H1 (cell line): ENCODE results near the gene HNRNPK. TPM values are rescaled to one million over a fixed set of nuclear protein-coding genes. Genes with fewer than 3 reads are reported as not detected.

Experiments used
- CTCF ChIA-PET: fragments of 300-600 bp; sonication (Branson Sonifier 250); formaldehyde crosslinking; loops from one replicate; lab custom pipeline; 2021; ENCODE audit not compliant: partially characterized antibody; lab: Charles Lee
- POLR2A ChIA-PET: fragments of 300-600 bp; sonication (Branson Sonifier 250); formaldehyde crosslinking; loops from one replicate; lab custom pipeline; 2021; ENCODE audit warnings: inconsistent platforms; ENCODE audit not compliant: partially characterized antibody; lab: Charles Lee
- DNase-seq, 2 experiments: peaks; one replicate each; pipeline versions ENCODE4 v3.0.0 to v3.0.0-alpha.2; 2010 to 2022; ENCODE audit warnings: low spot score in 2 of 2, low read depth in 1 of 2, mixed read lengths in 1 of 2
- FAIRE-seq: peaks from 2 replicates; lab custom pipeline; 2011; peaks lifted over from hg19 to GRCh38; lab: Jason Lieb, UNC
- H2AFZ ChIP-seq: 2 replicates; pipeline ENCODE4 v1.8.1; 2012; ENCODE audit warnings: low read length, inconsistent platforms
- H2AK5ac ChIP-seq: 2 replicates; pipeline ENCODE4 v1.6.1; 2013; ENCODE audit warnings: low read depth, low read length
- H2BK120ac ChIP-seq: replicated peaks from 2 replicates; pipeline ENCODE3; 2013; ENCODE audit warnings: low read depth, low read length, inconsistent platforms
- H2BK12ac ChIP-seq: 2 replicates; pipeline ENCODE4 v1.6.1; 2013; ENCODE audit warnings: low read depth, low read length
- H2BK15ac ChIP-seq: 2 replicates; pipeline ENCODE4 v1.6.1; 2013; ENCODE audit warnings: low read length
- H2BK20ac ChIP-seq: 2 replicates; pipeline ENCODE4 v1.6.1; 2013; ENCODE audit warnings: low read length
- H2BK5ac ChIP-seq: 2 replicates; pipeline ENCODE4 v1.6.1; 2013; ENCODE audit warnings: low read depth, low read length
- H3K14ac ChIP-seq: 2 replicates; pipeline ENCODE4 v1.6.1; 2013; ENCODE audit warnings: inconsistent platforms; ENCODE audit not compliant: insufficient read length
- H3K18ac ChIP-seq: 2 replicates; pipeline ENCODE4 v1.6.1; 2013; ENCODE audit warnings: low read length; ENCODE audit errors: extremely low read depth
- H3K23ac ChIP-seq: 2 replicates; pipeline ENCODE4 v1.6.1; 2013; ENCODE audit warnings: inconsistent platforms; ENCODE audit not compliant: insufficient read length
- H3K23me2 ChIP-seq: 2 replicates; pipeline ENCODE4 v1.6.1; 2013; ENCODE audit warnings: low read depth, low read length
- H3K27ac ChIP-seq: 2 replicates; pipeline ENCODE4 v1.6.1; 2011; ENCODE audit warnings: low read depth, low read length, inconsistent platforms
- H3K27me3 ChIP-seq, 4 experiments: replicated peaks in 1 of 4; 1 replicate in 1 of 4; 2 replicates in 3 of 4; pipeline versions ENCODE4 v1.6.1 to v1.8.1; 2011 to 2013; ENCODE audit warnings: low read length in 3 of 4, mild to moderate bottlenecking in 3 of 4, inconsistent platforms in 2 of 4, mixed read lengths in 2 of 4, moderate library complexity in 1 of 4; ENCODE audit not compliant: control insufficient read depth in 3 of 4, insufficient read depth in 3 of 4; ENCODE audit errors: extremely low read depth in 1 of 4
- H3K36me3 ChIP-seq, 4 experiments: 2 replicates each; pipeline versions ENCODE4 v1.6.1 to v1.8.1; 2011 to 2013; ENCODE audit warnings: mild to moderate bottlenecking in 4 of 4, low read length in 3 of 4, moderate library complexity in 2 of 4, control low read depth in 1 of 4, inconsistent platforms in 1 of 4; ENCODE audit not compliant: insufficient read depth in 4 of 4, control insufficient read depth in 2 of 4
- H3K4ac ChIP-seq: replicated peaks from 2 replicates; pipeline ENCODE3; 2013; ENCODE audit warnings: low read length, low read depth, mixed read lengths, inconsistent platforms; ENCODE audit not compliant: insufficient read length
- H3K4me1 ChIP-seq, 4 experiments: replicated peaks in 1 of 4; 1 replicate in 1 of 4; 2 replicates in 3 of 4; pipeline versions ENCODE4 v1.6.1 to v1.8.1; 2011 to 2013; ENCODE audit warnings: low read length in 3 of 4, inconsistent platforms in 2 of 4, mixed read lengths in 1 of 4; ENCODE audit not compliant: insufficient read depth in 4 of 4, control insufficient read depth in 3 of 4
- H3K4me2 ChIP-seq, 2 experiments: 2 replicates each; pipeline versions ENCODE4 v1.6.1 to v1.8.1; 2011 to 2013; ENCODE audit warnings: low read depth in 2 of 2, low read length in 2 of 2, control low read depth in 1 of 2, inconsistent platforms in 1 of 2, mild to moderate bottlenecking in 1 of 2; ENCODE audit not compliant: insufficient read depth in 1 of 2
- H3K4me3 ChIP-seq, 4 experiments: fragments of 200-600, 300-600 bp in 1 of 4; sonication (generic), shearing (Covaris generic), sonication (Bioruptor Twin) in 1 of 4; 2 replicates each; pipeline versions ENCODE4 v1.5.1 to v1.8.1; 2011 to 2016; ENCODE audit warnings: low read length in 4 of 4, low read depth in 3 of 4, control low read depth in 2 of 4, inconsistent platforms in 2 of 4, mild to moderate bottlenecking in 2 of 4, mixed read lengths in 1 of 4, moderate library complexity in 1 of 4; ENCODE audit not compliant: insufficient read depth in 2 of 4; ENCODE audit errors: extremely low read depth in 1 of 4
- H3K56ac ChIP-seq: replicated peaks from 2 replicates; pipeline ENCODE3; 2013; ENCODE audit warnings: low read depth, mild to moderate bottlenecking, mixed read lengths, low read length, inconsistent platforms; ENCODE audit not compliant: insufficient read length
- H3K79me1 ChIP-seq: 2 replicates; pipeline ENCODE4 v1.6.1; 2013; ENCODE audit warnings: low read depth, low read length, control low read depth
- H3K79me2 ChIP-seq, 2 experiments: 2 replicates each; pipeline versions ENCODE4 v1.6.1 to v1.8.1; 2012 to 2013; ENCODE audit warnings: low read length in 2 of 2, mild to moderate bottlenecking in 2 of 2, inconsistent platforms in 1 of 2; ENCODE audit not compliant: insufficient read depth in 2 of 2, control insufficient read depth in 1 of 2
- H3K9ac ChIP-seq, 4 experiments: replicated peaks in 1 of 4; 1 replicate in 1 of 4; 2 replicates in 3 of 4; pipeline versions ENCODE4 v1.6.1 to v1.8.1; 2011 to 2013; ENCODE audit warnings: low read depth in 3 of 4, low read length in 3 of 4, control low read depth in 2 of 4, mild to moderate bottlenecking in 2 of 4, moderate library complexity in 2 of 4, inconsistent platforms in 1 of 4; ENCODE audit errors: extremely low read depth in 1 of 4
- H3K9me3 ChIP-seq, 2 experiments: 2 replicates each; pipeline versions ENCODE4 v1.6.1 to v1.8.1; 2012 to 2013; ENCODE audit warnings: mild to moderate bottlenecking in 2 of 2, moderate library complexity in 2 of 2, control low read depth in 1 of 2, inconsistent platforms in 1 of 2, low read depth in 1 of 2, low read length in 1 of 2, mixed read lengths in 1 of 2; ENCODE audit not compliant: insufficient read depth in 2 of 2
- H4K20me1 ChIP-seq, 2 experiments: replicated peaks in 1 of 2; 2 replicates each; pipeline versions ENCODE3 to v1.8.1; 2011 to 2013; ENCODE audit warnings: inconsistent platforms in 2 of 2, low read length in 2 of 2, mild to moderate bottlenecking in 1 of 2; ENCODE audit not compliant: insufficient read depth in 2 of 2, control insufficient read depth in 1 of 2
- H4K5ac ChIP-seq: 2 replicates; pipeline ENCODE4 v1.6.1; 2013; ENCODE audit warnings: low read length, low read depth, mixed read lengths, inconsistent platforms; ENCODE audit not compliant: insufficient read length
- H4K8ac ChIP-seq: 2 replicates; pipeline ENCODE4 v1.8.0; 2013; ENCODE audit warnings: mild to moderate bottlenecking, moderate library complexity, low read length, inconsistent platforms; ENCODE audit not compliant: insufficient read depth; ENCODE audit errors: extremely low read depth
- H4K91ac ChIP-seq: replicated peaks from 2 replicates; pipeline ENCODE3; 2013; ENCODE audit warnings: low read length, mixed read lengths, inconsistent platforms; ENCODE audit not compliant: insufficient read length
- ASH2L ChIP-seq: fragments of 200-600, 300-600 bp; sonication (generic); IDR thresholded peaks from one replicate; pipeline ENCODE4 v1.7.1; 2017; ENCODE audit warnings: low read length
- CBX5 ChIP-seq: fragments of 300-800, 300-1000 bp; sonication (generic); IDR thresholded peaks from 2 replicates; pipeline ENCODE4 v1.7.1; 2016; ENCODE audit warnings: antibody characterized with exemption, low read length, low read depth
- CREB1 ChIP-seq: IDR thresholded peaks from 2 replicates; pipeline ENCODE4 v1.6.1; 2012; ENCODE audit warnings: inconsistent platforms
- FOSL1 ChIP-seq: IDR thresholded peaks from 2 replicates; pipeline ENCODE4 v1.6.1; 2011; ENCODE audit warnings: mild to moderate bottlenecking, low read depth, low read length, moderate library complexity; ENCODE audit not compliant: insufficient read depth
- HDAC2 ChIP-seq, 2 experiments: fragments of 300-600 bp in 1 of 2; sonication (generic) in 1 of 2; IDR thresholded peaks; 2 replicates each; pipeline ENCODE4 v1.6.1; 2011 to 2012; ENCODE audit warnings: low read depth in 2 of 2, low read length in 2 of 2, mild to moderate bottlenecking in 2 of 2, moderate library complexity in 2 of 2, borderline replicate concordance in 1 of 2, inconsistent platforms in 1 of 2
- JUN ChIP-seq: IDR thresholded peaks from 2 replicates; pipeline ENCODE4 v1.6.1; 2011; ENCODE audit warnings: low read depth, mild to moderate bottlenecking, improper control_type of control experiment, low read length
- JUND ChIP-seq: IDR thresholded peaks from 2 replicates; pipeline ENCODE4 v1.6.1; 2011; ENCODE audit warnings: mild to moderate bottlenecking, improper control_type of control experiment, low read length
- KDM4A ChIP-seq: IDR thresholded peaks from one replicate; pipeline ENCODE4 v1.7.1; 2012; ENCODE audit warnings: low read depth, mild to moderate bottlenecking, moderate library complexity, low read length, inconsistent platforms; ENCODE audit not compliant: severe bottlenecking
- NANOG ChIP-seq: IDR thresholded peaks from 2 replicates; pipeline ENCODE4 v1.6.1; 2011; ENCODE audit warnings: low read length, low read depth, mild to moderate bottlenecking, inconsistent platforms; ENCODE audit not compliant: insufficient read depth, poor library complexity, severe bottlenecking
- SIRT6 ChIP-seq: IDR thresholded peaks from one replicate; pipeline ENCODE4 v1.7.1; 2012; ENCODE audit warnings: low read length, inconsistent platforms
- SP1 ChIP-seq: IDR thresholded peaks from 2 replicates; pipeline ENCODE4 v1.6.1; 2011; ENCODE audit warnings: low read depth, low read length
- SRF ChIP-seq: IDR thresholded peaks from 2 replicates; pipeline ENCODE4 v1.6.1; 2011; ENCODE audit warnings: mild to moderate bottlenecking, low read depth, low read length, moderate library complexity
- SUZ12 ChIP-seq: fragments of 200-600 bp; sonication (generic); IDR thresholded peaks from 2 replicates; pipeline ENCODE4 v1.6.1; 2012; ENCODE audit warnings: mild to moderate bottlenecking, inconsistent platforms, low read length, moderate library complexity, mixed read lengths
- TAF7 ChIP-seq: optimal IDR thresholded peaks from 2 replicates; pipeline ENCODE3; 2011; ENCODE audit warnings: low read depth, mild to moderate bottlenecking, inconsistent platforms, low read length, moderate library complexity, borderline replicate concordance
- YY1 ChIP-seq: IDR thresholded peaks from 2 replicates; pipeline ENCODE4 v1.6.1; 2011; ENCODE audit warnings: low read depth, mild to moderate bottlenecking, low read length
- WGBS, 2 experiments: shearing (Covaris generic) in 1 of 2; methylation state at CpG; one replicate each; pipeline versions ENCODE4 v1.1.6 to v1.1.7; 2013 to 2015; ENCODE audit warnings: low lambda C conversion rate in 2 of 2, mixed read lengths in 2 of 2, inconsistent platforms in 1 of 2, low coverage in 1 of 2, missing lambda C conversion rate in 1 of 2; ENCODE audit not compliant: insufficient replicate concordance in 2 of 2, insufficient coverage in 1 of 2, insufficient read length in 1 of 2; ENCODE audit errors: extremely low coverage in 1 of 2, missing lambda C conversion rate in 1 of 2; 5-methylcytosine and 5-hydroxymethylcytosine counted together
- polyA plus RNA-seq, 7 experiments: library from polyadenylated mRNA; depleted of rRNA in 3 of 7; stranded (reverse) in 5 of 7; unstranded in 2 of 7; fragments of >200 nt in 5 of 7; fragments of 200-250 nt in 2 of 7; gene quantifications; 1 replicate in 5 of 7; 2 replicates in 1 of 7; 4 replicates in 1 of 7; pipeline versions ENCODE4 v1.2.1 to v1.2.3, GENCODE V29; 2011 to 2013; ENCODE audit warnings: missing spikeins in 2 of 7, mixed read lengths in 2 of 7
- total RNA-seq: library from RNA; stranded (reverse); fragmentation: NEBNext Ultra II Directional; extraction: Animal tissue kit (Norgen Biotek cat#: 25700); gene quantifications from 2 replicates; pipeline ENCODE4 v1.2.1, GENCODE V29; 2021

Gene HNRNPK
- total and polyA plus RNA-seq, 2 of the 8 experiments (the other 6 are each of a cell fraction or from before 2014, with no cell fraction given): 414 to 887 TPM

DNA sequence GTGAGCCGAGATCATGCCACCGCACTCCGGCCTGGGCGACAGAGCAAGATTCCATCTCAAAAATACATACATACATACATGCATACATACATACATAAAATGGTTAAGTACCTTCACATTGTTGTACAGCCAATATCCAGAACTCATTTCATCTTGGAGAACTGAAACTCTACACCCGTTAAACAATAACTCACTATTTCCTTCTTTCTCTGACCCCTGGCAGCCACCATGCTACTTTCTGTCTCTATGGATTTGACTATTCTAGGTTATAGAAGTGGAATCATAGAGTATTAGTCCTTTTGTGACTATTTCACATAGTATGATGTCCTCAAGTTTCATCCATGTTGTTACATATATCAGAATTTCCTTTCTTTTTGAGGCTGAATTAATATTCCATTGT, 49.1 kb downstream of the HNRNPK start:
- H2BK20ac ChIP-seq: no peak overlapping the region
- H2BK15ac ChIP-seq: no peak overlapping the region
- no peak overlapping the region for H2BK120ac ChIP-seq
- no peak overlapping the region for H2BK5ac ChIP-seq
- no peak overlapping the region for H3K4ac ChIP-seq
- H3K27ac ChIP-seq: no peak overlapping the region
- ChIA-PET CTCF (interaction anchor here (1.2 to 1.7 kb wide), 3 partner anchors 11 to 363 kb away, joined by 3 to 5 read pairs (median 4); no protein-coding TSS in a partner anchor), POLR2A (interaction anchor here (0.6 to 1.4 kb wide), 2 partner anchors 16 to 49 kb away, joined by 3 to 5 read pairs; partner anchors contain the start of genes HNRNPK and RMI1)
- peaks cover 0 to 6% (median 0%) of the 10 kb centered on the region in 4 experiments; a peak in 1 of 7 replicates for H3K4me1 ChIP-seq
- DNase-seq (no peak), FAIRE-seq (no peak)
- no peak overlapping the region for H4K8ac ChIP-seq
- no peaks in the 10 kb centered on the region for H3K23me2 ChIP-seq
- no peak overlapping the region for H2AK5ac ChIP-seq
- H3K79me1 ChIP-seq: no peaks in the 10 kb centered on the region
- no peak overlapping the region for H3K14ac ChIP-seq
- H2BK12ac ChIP-seq: no peak overlapping the region
- H3K79me2 ChIP-seq: no peaks in the 10 kb centered on the region
- H3K9ac ChIP-seq: no peak overlapping the region
- no peak overlapping the region for H2AFZ ChIP-seq
- H4K20me1 ChIP-seq: no peaks in the 10 kb centered on the region
- H3K18ac ChIP-seq: no peak overlapping the region
- 92% methylated on average over 5 of the region's 5 CpGs; no CpG with 5 or more reads in 1 of the 2 experiments for WGBS, 2 experiments
- H4K5ac ChIP-seq: no peak overlapping the region
- no peak overlapping the region for H4K91ac ChIP-seq
- no peak overlapping the region for H3K4me3 ChIP-seq
- no peak overlapping the region for H3K23ac ChIP-seq
- H3K9me3 ChIP-seq: no peaks in the 10 kb centered on the region
- H3K36me3 ChIP-seq: no peaks in the 10 kb centered on the region
- no peak overlapping the region for H3K56ac ChIP-seq
- H3K27me3 ChIP-seq: no peaks in the 10 kb centered on the region
- H3K4me2 ChIP-seq: no peak overlapping the region
- TF ChIP-seq YY1: no peak
- no peak for TF ChIP-seq FOSL1
- TF ChIP-seq CREB1: no peak
- TF ChIP-seq SP1: no peak
- no peak for TF ChIP-seq SUZ12
- TF ChIP-seq CBX5: no peak
- no peak for TF ChIP-seq JUN
- no peak for TF ChIP-seq HDAC2 (IDR thresholded peaks at IDR 0.05; ENCODE audit: borderline replicate concordance in 1 of 2, low read depth in 2 of 2, low read length in 2 of 2)
- no peak for TF ChIP-seq JUND
- no peak for TF ChIP-seq NANOG
- no peak for TF ChIP-seq ASH2L
- TF ChIP-seq SIRT6: no peak
- no peak for TF ChIP-seq KDM4A
- no peak for TF ChIP-seq SRF
- TF ChIP-seq TAF7: no peak
